Body of pancreas (tissue), 4 donors: Measurements from ENCODE around the gene NR3C1.

Experiments used
- POLR2A ChIP-seq, 3 donors: fragments of 450-650 bp; IDR thresholded peaks; one replicate each; pipeline ENCODE4 v1.6.1; 2016; ENCODE audit warnings: antibody characterized with exemption in 3 of 3, mild to moderate bottlenecking in 2 of 3
- TF ChIP-seq, protein P1 (sequence below), 7 experiments: fragments of 450-650 bp in 4 of 7; fragments of 200-600 bp in 3 of 7; sonication (generic) in 3 of 7; IDR thresholded peaks; one replicate each; pipeline ENCODE4 v1.5.1; 2016 to 2019; ENCODE audit warnings: antibody characterized with exemption in 7 of 7

DNA sequence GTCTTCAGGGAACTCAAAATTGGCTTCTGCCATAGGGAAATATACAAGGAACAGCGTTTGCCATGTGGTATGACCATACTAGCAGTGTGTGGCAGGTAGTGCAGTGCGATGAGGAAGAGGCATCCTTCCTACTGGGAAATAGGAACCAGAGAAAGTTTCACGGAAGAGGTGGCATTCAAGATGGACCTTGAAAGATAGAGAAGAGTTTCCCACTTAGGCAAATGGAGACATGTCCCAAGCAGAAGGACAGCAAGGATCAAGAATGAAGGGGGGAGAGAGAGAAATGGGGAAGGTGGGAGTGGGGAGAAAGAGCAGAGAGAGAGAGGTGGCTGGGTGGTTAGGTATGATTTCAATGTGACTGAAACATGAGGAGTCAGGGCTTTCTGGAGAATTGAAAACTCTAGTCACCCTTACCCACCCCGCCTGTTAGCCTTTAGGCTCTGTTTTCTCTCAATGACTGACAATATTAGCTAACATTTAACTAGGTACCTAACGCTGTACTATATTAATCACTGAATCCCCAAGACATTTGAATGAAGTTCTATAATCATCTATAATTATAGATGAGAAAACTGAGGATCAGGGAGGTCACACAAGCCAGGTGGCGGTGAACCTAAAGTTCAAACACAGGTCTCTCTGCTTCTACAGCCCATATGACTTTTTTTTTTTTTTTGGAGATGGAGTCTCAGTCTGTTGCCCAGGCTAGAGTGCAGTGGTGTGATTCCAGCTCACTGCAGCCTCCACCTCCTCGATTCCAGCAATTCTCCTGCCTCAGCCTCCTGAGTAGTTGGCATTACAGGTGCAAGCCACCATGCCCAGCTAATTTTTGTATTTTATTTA, 171.3 kb downstream of the NR3C1 start:
- TF ChIP-seq, protein P1, sequence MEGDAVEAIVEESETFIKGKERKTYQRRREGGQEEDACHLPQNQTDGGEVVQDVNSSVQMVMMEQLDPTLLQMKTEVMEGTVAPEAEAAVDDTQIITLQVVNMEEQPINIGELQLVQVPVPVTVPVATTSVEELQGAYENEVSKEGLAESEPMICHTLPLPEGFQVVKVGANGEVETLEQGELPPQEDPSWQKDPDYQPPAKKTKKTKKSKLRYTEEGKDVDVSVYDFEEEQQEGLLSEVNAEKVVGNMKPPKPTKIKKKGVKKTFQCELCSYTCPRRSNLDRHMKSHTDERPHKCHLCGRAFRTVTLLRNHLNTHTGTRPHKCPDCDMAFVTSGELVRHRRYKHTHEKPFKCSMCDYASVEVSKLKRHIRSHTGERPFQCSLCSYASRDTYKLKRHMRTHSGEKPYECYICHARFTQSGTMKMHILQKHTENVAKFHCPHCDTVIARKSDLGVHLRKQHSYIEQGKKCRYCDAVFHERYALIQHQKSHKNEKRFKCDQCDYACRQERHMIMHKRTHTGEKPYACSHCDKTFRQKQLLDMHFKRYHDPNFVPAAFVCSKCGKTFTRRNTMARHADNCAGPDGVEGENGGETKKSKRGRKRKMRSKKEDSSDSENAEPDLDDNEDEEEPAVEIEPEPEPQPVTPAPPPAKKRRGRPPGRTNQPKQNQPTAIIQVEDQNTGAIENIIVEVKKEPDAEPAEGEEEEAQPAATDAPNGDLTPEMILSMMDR (IDR thresholded peaks at IDR 0.05) = no peak
- TF ChIP-seq POLR2A (IDR thresholded peaks at IDR 0.05) = no peak
